ENCODE measurements around the gene ARSG. TPM values are rescaled to one million over a fixed set of nuclear protein-coding genes. Genes with fewer than 3 reads are reported as not detected.

The ARSG gene
- total and polyA plus RNA-seq, 2 of the 13 experiments (the other 11 are each of a cell fraction or from before 2014, with no cell fraction given): 3.7 to 15.2 TPM

GRCh38 chr17:68437979-68438822, 146.9 kb downstream of the ARSG start (continued):
- TF ChIP-seq HNF1A (IDR thresholded peaks at IDR 0.05; ENCODE audit: low read depth) (peak; percentile 10; the same call in 1 of the 2 replicates), HNF1A (CRISPR knock-in tag; IDR thresholded peaks at IDR 0.05; ENCODE audit: borderline replicate concordance) (no peak), TEAD3 (CRISPR knock-in tag; optimal IDR thresholded peaks at IDR 0.05; ENCODE audit: borderline replicate concordance) (peak; percentile 90), ZNF460 (CRISPR knock-in tag; IDR thresholded peaks at IDR 0.05; ENCODE audit: borderline replicate concordance) (no peak), ZNF558 (CRISPR knock-in tag; IDR thresholded peaks at IDR 0.05; ENCODE audit: borderline replicate concordance) (no peak), ZNF367 (CRISPR knock-in tag; IDR thresholded peaks at IDR 0.05; ENCODE audit: borderline replicate concordance) (no peak), ISL2 (CRISPR knock-in tag; IDR thresholded peaks at IDR 0.05) (peak; percentile 39; the same call in 1 of the 2 replicates), NFE2 (CRISPR knock-in tag; IDR thresholded peaks at IDR 0.05) (no peak), DRAP1 (CRISPR knock-in tag; IDR thresholded peaks at IDR 0.05) (no peak; the same call in none of the 2 replicates), MAF1 (CRISPR knock-in tag; IDR thresholded peaks at IDR 0.05; ENCODE audit: borderline replicate concordance) (no peak), ZNF138 (CRISPR knock-in tag; IDR thresholded peaks at IDR 0.05; ENCODE audit: low read depth) (no peak), AKAP8 (CRISPR knock-in tag; IDR thresholded peaks at IDR 0.05) (no peak), PAF1 (CRISPR knock-in tag; IDR thresholded peaks at IDR 0.05) (no peak), NFKBIZ (CRISPR knock-in tag; IDR thresholded peaks at IDR 0.05) (no peak), SNAPC2 (CRISPR knock-in tag; IDR thresholded peaks at IDR 0.05) (no peak), NPAS2 (CRISPR knock-in tag; IDR thresholded peaks at IDR 0.05; ENCODE audit: borderline replicate concordance) (no peak), ZSCAN21 (CRISPR knock-in tag; IDR thresholded peaks at IDR 0.05; ENCODE audit: borderline replicate concordance) (peak; percentile 57; the same call in 1 of the 2 replicates), KDM2A (CRISPR knock-in tag; IDR thresholded peaks at IDR 0.05; ENCODE audit: borderline replicate concordance, low read depth) (peak; percentile 16; the same call in 1 of the 2 replicates), CCDC6 (CRISPR knock-in tag; IDR thresholded peaks at IDR 0.05) (no peak), POLR2A (IDR thresholded peaks at IDR 0.05; ENCODE audit: insufficient read depth in 1 of 2, low read depth in 2 of 2, low read length in 2 of 2) (no peak), MTA3 (CRISPR knock-in tag; IDR thresholded peaks at IDR 0.05) (no peak), HNRNPLL (IDR thresholded peaks at IDR 0.05; ENCODE audit: low read depth, low read length, poor library complexity, severe bottlenecking) (no peak), ZNF451 (CRISPR knock-in tag; IDR thresholded peaks at IDR 0.05) (0 out of 2 replicates have a peak, but pooled peaks have one; percentile 28), ZBTB38 (CRISPR knock-in tag; IDR thresholded peaks at IDR 0.05) (peak; percentile 80; the same call in 1 of the 2 replicates)
- TF ChIP-seq, protein P1, sequence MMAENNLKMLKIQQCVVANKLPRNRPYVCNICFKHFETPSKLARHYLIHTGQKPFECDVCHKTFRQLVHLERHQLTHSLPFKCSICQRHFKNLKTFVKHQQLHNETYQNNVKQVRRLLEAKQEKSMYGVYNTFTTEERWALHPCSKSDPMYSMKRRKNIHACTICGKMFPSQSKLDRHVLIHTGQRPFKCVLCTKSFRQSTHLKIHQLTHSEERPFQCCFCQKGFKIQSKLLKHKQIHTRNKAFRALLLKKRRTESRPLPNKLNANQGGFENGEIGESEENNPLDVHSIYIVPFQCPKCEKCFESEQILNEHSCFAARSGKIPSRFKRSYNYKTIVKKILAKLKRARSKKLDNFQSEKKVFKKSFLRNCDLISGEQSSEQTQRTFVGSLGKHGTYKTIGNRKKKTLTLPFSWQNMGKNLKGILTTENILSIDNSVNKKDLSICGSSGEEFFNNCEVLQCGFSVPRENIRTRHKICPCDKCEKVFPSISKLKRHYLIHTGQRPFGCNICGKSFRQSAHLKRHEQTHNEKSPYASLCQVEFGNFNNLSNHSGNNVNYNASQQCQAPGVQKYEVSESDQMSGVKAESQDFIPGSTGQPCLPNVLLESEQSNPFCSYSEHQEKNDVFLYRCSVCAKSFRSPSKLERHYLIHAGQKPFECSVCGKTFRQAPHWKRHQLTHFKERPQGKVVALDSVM (CRISPR knock-in tag; IDR thresholded peaks at IDR 0.05): 0 out of 2 replicates have a peak, but pooled peaks have one; percentile 4
